Mesodermal cell (in vitro differentiated cells): ENCODE results near the gene MYOM3.

Experiments used
- H3K27ac ChIP-seq: 2 replicates; pipeline ENCODE4 v1.7.0; 2013; ENCODE audit warnings: mild to moderate bottlenecking, low read depth, low read length, moderate library complexity; ENCODE audit not compliant: severe bottlenecking
- H3K36me3 ChIP-seq: 2 replicates; pipeline ENCODE4 v1.7.1; 2013; ENCODE audit warnings: mild to moderate bottlenecking, low read length, moderate library complexity; ENCODE audit not compliant: control insufficient read depth, insufficient read depth
- H3K4me1 ChIP-seq: one replicate; pipeline ENCODE4 v1.7.1; 2013; ENCODE audit warnings: mild to moderate bottlenecking, low read length; ENCODE audit not compliant: insufficient read depth, control insufficient read depth, poor library complexity, severe bottlenecking
- H3K4me3 ChIP-seq: 2 replicates; pipeline ENCODE4 v1.7.0; 2013; ENCODE audit warnings: low read length, control low read depth, mild to moderate bottlenecking; ENCODE audit not compliant: insufficient read depth, poor library complexity, severe bottlenecking; ENCODE audit errors: extremely low read depth
- H3K9me3 ChIP-seq: 2 replicates; pipeline ENCODE4 v1.7.1; 2013; ENCODE audit warnings: mild to moderate bottlenecking, low read length, moderate library complexity; ENCODE audit not compliant: control insufficient read depth
- WGBS, 2 experiments: methylation state at CpG; one replicate each; pipeline ENCODE4 v1.1.5; 2013; ENCODE audit warnings: missing lambda C conversion rate in 2 of 2; ENCODE audit not compliant: insufficient coverage in 2 of 2; 5-methylcytosine and 5-hydroxymethylcytosine counted together

The MYOM3 gene

DNA sequence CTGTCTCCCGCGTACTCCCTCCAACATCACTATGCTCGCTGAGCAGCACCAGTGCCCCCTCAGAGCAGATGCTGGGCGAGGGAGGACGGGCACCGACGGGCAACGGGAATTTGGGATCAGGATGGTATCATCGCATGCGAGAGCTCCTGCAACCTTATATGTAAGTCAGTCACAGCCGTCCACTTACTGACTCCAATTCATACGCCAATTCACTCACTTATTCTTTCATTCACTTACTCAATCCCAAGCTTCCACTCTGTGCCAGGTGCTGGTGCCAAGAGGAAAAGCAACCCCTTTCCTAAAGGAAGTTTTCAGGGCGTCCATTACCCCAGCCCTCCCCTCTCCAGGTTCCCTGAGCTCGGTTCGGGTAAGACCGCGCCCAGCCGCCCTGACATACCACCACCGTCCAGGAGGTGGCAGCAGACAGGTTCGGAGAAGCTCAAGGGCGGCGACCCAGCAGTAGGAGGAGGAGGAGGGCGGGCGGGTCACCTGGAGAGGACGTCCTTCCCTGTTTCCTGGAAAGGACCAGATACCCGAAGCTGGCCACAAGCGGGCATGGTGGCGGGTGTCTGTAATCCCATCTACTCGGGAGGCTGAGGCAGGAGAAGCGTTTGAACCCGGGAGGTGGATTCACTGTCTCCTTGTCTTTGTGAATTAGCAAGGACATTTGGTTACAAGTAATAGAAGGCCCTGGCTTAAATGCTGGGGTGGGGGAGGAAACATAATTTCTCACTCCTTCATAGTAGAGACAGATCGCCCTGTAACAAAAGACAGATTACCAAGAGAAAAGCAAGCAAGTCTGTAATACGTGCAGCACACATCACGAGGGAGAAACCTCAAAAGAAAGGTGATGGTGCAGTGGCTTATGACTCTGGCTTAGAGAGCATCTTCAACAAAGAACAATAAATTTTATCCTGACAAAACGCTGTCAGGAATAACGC is 38.6 kb upstream of the MYOM3 start:
- peaks cover 9% of the 10 kb centered on the region for H3K4me1 ChIP-seq
- H3K4me3 ChIP-seq = peak overlapping the region; percentile 16
- H3K27ac ChIP-seq = no peak overlapping the region
- 32 to 33% methylated on average over 24 of the region's 36 CpGs for WGBS, 2 experiments
- H3K9me3 ChIP-seq = no peaks in the 10 kb centered on the region
- no peaks in the 10 kb centered on the region for H3K36me3 ChIP-seq

DNA sequence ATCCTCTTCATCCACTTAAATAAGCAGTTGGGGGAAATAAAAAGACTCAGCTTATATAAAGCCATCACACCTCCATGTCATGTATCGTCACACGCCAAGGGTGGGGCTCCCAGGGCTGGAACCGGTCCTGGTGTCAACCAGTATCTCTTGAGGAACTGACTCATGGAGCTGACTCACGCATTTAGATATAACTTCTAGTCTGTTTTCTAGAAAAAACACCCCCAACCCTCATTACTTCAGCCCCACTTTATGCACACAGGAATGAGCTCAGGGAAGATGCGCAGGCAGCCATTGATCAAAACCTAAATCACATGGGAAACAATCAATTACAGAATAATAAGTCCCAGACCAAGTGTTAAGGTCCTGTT is 37.9 kb upstream of the MYOM3 start:
- Histone ChIP-seq H3K9me3 (no peaks in the 10 kb centered on the region), H3K4me3 (no peak overlapping the region), H3K27ac (no peak overlapping the region), H3K4me1 (peaks cover 9% of the 10 kb centered on the region), H3K36me3 (no peaks in the 10 kb centered on the region)
- WGBS, 2 experiments = 88 to 91% methylated on average over 4 to 5 of the region's 5 CpGs

GRCh38 chr1:24147816-24148215 is 35.9 kb upstream of the MYOM3 start:
- WGBS, 2 experiments = 73% methylated on average over 4 to 5 of the region's 6 CpGs
- Histone ChIP-seq H3K9me3 (no peaks in the 10 kb centered on the region), H3K27ac (no peak overlapping the region), H3K4me1 (peaks cover 15% of the 10 kb centered on the region), H3K4me3 (no peak overlapping the region), H3K36me3 (no peaks in the 10 kb centered on the region)

DNA sequence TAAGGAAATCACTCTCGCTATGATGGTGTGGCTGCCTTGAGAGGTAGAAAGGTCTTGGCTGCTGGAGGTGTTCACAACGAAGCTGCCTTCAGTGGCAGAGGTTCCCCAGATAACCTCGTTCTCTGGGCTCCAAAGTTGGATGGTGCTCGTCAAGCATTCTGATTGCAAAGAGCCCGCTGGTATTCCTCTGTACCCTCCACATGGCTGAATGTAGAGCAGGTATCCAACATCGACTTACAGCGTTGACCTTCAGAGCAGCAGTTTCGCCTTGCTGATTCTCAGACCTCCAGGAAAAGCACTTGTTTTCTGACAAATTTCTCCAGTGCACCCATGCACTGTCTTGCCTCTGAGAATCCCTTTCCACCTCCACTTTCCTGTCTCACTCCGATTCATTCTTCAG is 35.3 kb upstream of the MYOM3 start:
- Histone ChIP-seq H3K4me3 (no peak overlapping the region), H3K27ac (no peak overlapping the region), H3K36me3 (no peaks in the 10 kb centered on the region), H3K9me3 (no peaks in the 10 kb centered on the region), H3K4me1 (peaks cover 15% of the 10 kb centered on the region)
- 89 to 95% methylated on average over 9 of the region's 9 CpGs for WGBS, 2 experiments

DNA sequence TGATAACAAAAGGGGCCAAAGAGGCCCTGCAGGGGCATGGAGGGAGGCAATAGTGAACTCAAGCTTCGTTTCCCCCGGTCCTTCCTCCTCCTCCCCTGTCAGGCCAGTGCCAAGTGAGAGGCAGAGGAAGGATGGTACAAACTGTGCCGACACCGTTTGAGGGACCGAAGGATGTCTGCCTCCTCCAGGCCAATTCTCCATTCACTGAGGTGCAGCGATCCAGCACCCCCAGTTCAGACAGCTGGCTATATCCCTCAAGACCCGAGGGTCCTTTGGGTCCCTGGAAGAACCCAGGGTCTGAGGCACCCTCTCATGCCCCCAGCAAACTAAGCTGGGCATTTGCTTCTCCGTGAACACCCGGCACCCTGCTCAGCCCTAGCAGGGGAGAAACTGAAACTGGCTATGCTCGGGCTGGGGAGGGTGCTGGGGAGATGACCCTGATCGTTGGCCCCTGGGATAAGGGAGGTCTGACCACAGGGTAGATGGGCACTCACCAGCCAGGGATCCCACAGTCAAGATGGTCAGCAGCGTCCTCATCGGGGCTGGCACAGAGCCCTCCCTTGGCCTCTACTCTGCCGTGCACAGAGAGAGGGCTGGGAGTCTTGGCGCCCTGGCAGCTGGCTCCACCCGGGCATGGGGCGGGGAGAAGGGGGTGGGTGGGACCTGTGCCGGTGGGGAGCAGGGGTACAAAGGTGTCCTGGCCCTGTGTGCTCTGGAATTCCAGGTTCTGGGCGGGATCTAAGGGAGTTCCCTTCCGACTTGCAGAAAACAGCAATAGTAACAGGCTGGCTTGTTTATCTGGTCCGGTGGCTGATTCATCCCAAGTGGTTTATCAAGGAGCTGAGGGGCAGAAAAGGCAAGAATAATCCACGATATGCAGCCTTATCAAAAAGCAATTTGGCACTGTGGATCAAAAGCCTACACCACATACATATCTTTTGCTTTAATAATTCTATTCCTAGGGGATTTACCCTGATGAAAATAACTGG is 30.9 kb upstream of the MYOM3 start, which contains the start of gene IL22RA1:
Gene IL22RA1, minus strand, starts transcription at position 595 of the 989 bp plus-strand sequence. Its CDS starts 58 bp downstream, at position 537.
- Histone ChIP-seq H3K9me3 (peaks cover 6% of the 10 kb centered on the region), H3K27ac (no peak within 1 kb of the TSS), H3K36me3 (no peaks in the 10 kb centered on the region), H3K4me3 (no peak within 1 kb of the TSS), H3K4me1 (peaks cover 7% of the 10 kb centered on the region)
- WGBS, 2 experiments = 83 to 92% methylated on average over 16 to 18 of the region's 22 CpGs

DNA sequence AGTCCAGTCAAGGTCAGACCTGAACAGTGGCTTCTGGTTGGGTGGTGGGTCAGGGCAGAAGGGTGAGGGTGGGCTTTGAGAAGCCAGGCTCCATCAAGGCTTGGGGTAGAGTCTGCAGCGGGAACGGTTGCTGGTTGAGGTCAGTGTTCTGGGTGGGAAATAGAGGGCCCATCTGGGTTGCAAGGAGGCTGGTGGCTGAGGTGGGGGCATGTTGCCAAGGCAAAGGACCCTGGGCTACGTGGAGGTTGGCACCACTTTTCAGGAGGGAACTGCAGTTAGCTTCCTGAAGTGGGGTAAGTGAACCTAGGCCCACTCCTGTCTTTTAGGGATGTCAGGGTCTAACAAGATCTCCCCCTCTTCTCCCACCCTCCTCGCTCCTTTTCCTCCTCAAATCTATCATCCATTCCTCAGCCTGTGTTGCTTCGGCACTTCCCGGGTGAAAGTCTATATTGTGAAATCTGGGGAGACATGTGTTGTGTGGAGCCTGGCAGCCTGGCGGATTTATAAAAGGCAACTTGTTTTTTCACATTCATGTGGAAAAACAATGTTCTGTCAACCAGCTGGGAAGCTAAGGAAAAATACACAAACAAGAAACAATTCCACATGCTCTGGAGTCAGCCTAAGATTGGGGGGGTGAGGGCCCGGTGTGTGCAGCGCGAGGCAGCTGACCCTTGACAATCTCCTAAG is 29.5 kb upstream of the MYOM3 start:
- H3K27ac ChIP-seq = no peak overlapping the region
- no peaks in the 10 kb centered on the region for H3K36me3 ChIP-seq
- H3K9me3 ChIP-seq = peaks cover 6% of the 10 kb centered on the region
- H3K4me1 ChIP-seq = peaks cover 7% of the 10 kb centered on the region
- WGBS, 2 experiments = 94 to 100% methylated on average over 3 to 6 of the region's 10 CpGs
- no peak overlapping the region for H3K4me3 ChIP-seq

DNA sequence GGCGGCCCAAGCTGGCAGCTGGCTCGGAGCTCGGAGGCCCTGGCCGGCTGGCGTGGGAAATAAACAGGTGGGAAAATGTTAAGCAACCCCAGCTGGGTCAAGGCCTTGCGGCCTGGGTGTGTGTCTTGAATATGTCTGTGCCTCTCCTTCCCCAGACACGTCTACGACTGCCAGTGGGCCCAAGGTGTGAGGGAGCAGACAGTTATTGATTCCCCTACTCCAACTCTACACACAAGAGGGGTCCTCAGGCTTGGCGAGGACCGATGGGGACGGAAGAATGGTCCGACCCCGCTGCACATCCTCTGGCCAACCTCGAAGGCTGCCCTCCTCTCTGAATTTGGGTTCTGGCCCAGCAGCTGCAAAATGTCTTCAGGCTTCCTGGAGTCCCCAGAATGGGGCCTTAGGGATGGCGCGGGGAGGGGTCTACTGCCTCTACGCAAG is 28.8 kb upstream of the MYOM3 start:
- H3K9me3 ChIP-seq = peaks cover 6% of the 10 kb centered on the region
- no peak overlapping the region for H3K4me3 ChIP-seq
- 86 to 95% methylated on average over 9 to 15 of the region's 17 CpGs for WGBS, 2 experiments
- H3K36me3 ChIP-seq = no peaks in the 10 kb centered on the region
- H3K27ac ChIP-seq = no peak overlapping the region
- peaks cover 7% of the 10 kb centered on the region for H3K4me1 ChIP-seq

DNA sequence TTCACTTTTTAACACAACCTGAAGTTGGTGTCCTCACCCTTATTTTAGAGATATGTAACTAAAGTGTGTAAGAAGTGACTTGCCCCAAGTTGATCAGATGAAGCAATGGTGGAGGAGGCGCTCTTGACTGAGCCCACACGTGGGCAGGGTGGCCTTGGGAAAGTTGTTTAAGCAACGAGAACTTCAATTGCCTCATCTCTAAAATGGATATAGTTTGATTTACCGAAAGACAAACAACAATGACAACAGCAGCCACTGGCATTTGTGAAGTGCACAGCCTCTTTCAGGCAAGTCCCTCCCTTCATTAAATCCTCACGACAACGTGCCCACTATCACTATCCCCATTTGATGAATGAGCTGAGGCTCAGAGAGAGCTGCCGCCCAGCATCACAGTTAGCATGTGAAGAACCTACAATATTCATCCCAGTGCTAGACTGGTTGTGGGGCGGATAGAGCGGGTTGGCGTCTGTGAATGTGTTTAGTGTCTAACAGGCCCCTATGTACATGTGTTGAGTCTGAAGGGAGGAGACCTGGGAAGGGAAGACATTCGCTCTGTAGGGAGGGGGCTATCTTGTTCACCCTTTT is 28.0 kb upstream of the MYOM3 start:
- Histone ChIP-seq H3K27ac (no peak overlapping the region), H3K9me3 (peaks cover 6% of the 10 kb centered on the region), H3K4me3 (no peak overlapping the region), H3K4me1 (peaks cover 7% of the 10 kb centered on the region), H3K36me3 (no peaks in the 10 kb centered on the region)
- 85 to 90% methylated on average over 10 of the region's 11 CpGs for WGBS, 2 experiments

DNA sequence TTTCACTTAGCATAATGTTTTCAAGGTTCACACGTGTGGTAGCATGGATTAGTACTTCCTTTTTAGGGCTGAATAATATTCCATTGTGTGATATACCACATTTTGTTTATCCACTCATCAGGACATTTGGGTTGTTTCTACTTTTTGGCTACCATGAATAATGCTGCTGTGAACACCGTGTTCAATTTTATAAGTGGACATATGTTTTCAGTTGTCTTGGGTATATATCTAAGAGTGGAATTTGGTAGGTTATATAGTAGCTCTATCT is 27.2 kb upstream of the MYOM3 start:
- Histone ChIP-seq H3K9me3 (peaks cover 6% of the 10 kb centered on the region), H3K36me3 (no peaks in the 10 kb centered on the region), H3K4me1 (peaks cover 3% of the 10 kb centered on the region), H3K4me3 (no peak overlapping the region), H3K27ac (no peak overlapping the region)
- WGBS, 2 experiments = 100% methylated on average over 1 of the region's 2 CpGs; no CpG with 5 or more reads in 1 of the 2 experiments
